Measurements from ENCODE around the gene ATL2. TPM values are rescaled to one million over a fixed set of nuclear protein-coding genes. Genes with fewer than 3 reads are reported as not detected.
A peak's percentile ranks its signal among the peaks of the same experiment; 100 is the strongest.

The ATL2 gene
- polyA plus RNA-seq, 3 donors = 7.8 to 28.3 (median 10.8) TPM

DNA sequence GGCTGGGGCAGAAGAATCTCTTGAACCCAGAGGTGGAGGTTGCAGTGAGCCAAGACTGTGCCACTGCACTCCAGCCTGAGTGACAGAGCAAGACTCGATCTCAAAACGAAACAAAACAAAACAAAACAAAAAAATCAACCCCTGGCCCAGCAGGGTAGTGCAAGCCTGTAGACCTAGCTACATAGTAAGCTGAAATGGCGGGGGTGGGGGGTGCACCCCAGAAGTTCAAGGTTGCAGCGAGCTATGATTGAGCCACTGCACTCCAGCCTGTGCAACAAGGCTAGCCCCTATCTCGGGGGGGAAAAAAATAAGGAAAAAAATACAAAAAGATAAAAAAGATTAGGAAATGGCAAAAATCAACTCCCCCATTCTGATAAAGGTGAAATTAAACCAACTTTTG lies 6.4 kb downstream of the ATL2 start:
- Histone ChIP-seq H3K9me3 (replicated peaks in 1 of 2; ENCODE audit: control insufficient read depth in 1 of 2, insufficient read depth in 1 of 2, low read length in 2 of 2) (no peaks in the 10 kb centered on the region), H3K4me2 (replicated peaks; ENCODE audit: extremely low read depth, low read length, poor library complexity, severe bottlenecking) (no peak overlapping the region), H3K27me3 (ENCODE audit: control insufficient read depth in 2 of 2, insufficient read depth in 2 of 2, low read length in 2 of 2) (no peaks in the 10 kb centered on the region), H3K9ac (ENCODE audit: insufficient read depth, low read length, poor library complexity, severe bottlenecking) (no peak overlapping the region), H2AFZ (ENCODE audit: insufficient read depth, low read depth, low read length, poor library complexity, severe bottlenecking) (no peak overlapping the region), H3K79me2 (ENCODE audit: insufficient read depth, low read length) (peaks cover 100% of the 10 kb centered on the region), H3K4me3 (replicated peaks in 1 of 3; ENCODE audit: low read depth in 2 of 3, low read length in 3 of 3) (no peak overlapping the region), H3K36me3 (replicated peaks in 1 of 2; ENCODE audit: control insufficient read depth in 1 of 2, insufficient read depth in 2 of 2, low read length in 2 of 2) (no peaks in the 10 kb centered on the region), H3K4me1 (ENCODE audit: control insufficient read depth in 1 of 2, insufficient read depth in 2 of 2, low read length in 2 of 2) (peaks cover 7 to 8% of the 10 kb centered on the region in 2 donors), H3K27ac (ENCODE audit: low read depth in 1 of 2, low read length in 2 of 2) (no peak overlapping the region), H4K20me1 (ENCODE audit: insufficient read depth, low read length) (peaks cover 76% of the 10 kb centered on the region)
- no peak overlapping the region for H3K4me3 Mint-ChIP-seq
- H3K9me3 Mint-ChIP-seq = no peaks in the 10 kb centered on the region
- DNase-seq = no peak
- TF ChIP-seq, protein P1, sequence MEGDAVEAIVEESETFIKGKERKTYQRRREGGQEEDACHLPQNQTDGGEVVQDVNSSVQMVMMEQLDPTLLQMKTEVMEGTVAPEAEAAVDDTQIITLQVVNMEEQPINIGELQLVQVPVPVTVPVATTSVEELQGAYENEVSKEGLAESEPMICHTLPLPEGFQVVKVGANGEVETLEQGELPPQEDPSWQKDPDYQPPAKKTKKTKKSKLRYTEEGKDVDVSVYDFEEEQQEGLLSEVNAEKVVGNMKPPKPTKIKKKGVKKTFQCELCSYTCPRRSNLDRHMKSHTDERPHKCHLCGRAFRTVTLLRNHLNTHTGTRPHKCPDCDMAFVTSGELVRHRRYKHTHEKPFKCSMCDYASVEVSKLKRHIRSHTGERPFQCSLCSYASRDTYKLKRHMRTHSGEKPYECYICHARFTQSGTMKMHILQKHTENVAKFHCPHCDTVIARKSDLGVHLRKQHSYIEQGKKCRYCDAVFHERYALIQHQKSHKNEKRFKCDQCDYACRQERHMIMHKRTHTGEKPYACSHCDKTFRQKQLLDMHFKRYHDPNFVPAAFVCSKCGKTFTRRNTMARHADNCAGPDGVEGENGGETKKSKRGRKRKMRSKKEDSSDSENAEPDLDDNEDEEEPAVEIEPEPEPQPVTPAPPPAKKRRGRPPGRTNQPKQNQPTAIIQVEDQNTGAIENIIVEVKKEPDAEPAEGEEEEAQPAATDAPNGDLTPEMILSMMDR (IDR thresholded peaks at IDR 0.05) = no peak
- no CpG with 5 or more reads among the region's 5 CpGs for WGBS (ENCODE audit: insufficient coverage)
- intact Hi-C loops (cut with micrococcal nuclease) = loop anchor here in 1 of 2 donors (10.0 kb wide), 1 partner anchor 56 kb away; no protein-coding TSS in a partner anchor
- H3K36me3 Mint-ChIP-seq = peaks cover 2 to 8% of the 10 kb centered on the region in 2 donors
- no peaks in the 10 kb centered on the region for H3K27me3 Mint-ChIP-seq (ENCODE audit: low read depth in 3 of 3)
- peak overlapping the region in 1 of 7 donors; percentile 33 for H3K27ac Mint-ChIP-seq
- peaks cover 18% of the 10 kb centered on the region for H3K4me1 Mint-ChIP-seq

DNA sequence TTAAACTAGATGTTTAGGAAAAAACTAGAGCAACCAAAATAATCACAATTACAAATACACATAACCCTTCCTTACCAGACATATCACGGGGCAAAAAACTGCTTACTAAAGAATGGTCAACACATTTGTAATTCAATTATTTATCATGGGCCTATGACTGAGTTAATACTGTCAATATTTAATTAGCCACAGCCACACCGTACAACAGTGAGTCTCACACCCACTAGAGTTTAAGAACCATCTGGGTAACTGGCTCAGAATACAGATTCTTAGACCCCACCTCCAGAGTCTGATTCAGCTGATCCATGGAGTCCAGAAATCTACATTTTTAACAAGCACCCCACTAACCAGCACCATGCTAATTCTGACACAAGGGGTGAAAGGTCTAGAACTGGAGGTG lies 14.8 kb downstream of the ATL2 start:
- H3K27ac ChIP-seq (ENCODE audit: low read depth in 1 of 2, low read length in 2 of 2) = no peak overlapping the region
- peaks cover 0 to 3% (median 0%) of the 10 kb centered on the region in 3 donors for H3K27me3 Mint-ChIP-seq (ENCODE audit: low read depth in 3 of 3)
- no peak overlapping the region for H2AFZ ChIP-seq (ENCODE audit: insufficient read depth, low read depth, low read length, poor library complexity, severe bottlenecking)
- no peak overlapping the region for H3K27ac Mint-ChIP-seq
- intact Hi-C loops (cut with micrococcal nuclease) = no loop called here
- H3K9me3 ChIP-seq (replicated peaks in 1 of 2; ENCODE audit: control insufficient read depth in 1 of 2, insufficient read depth in 1 of 2, low read length in 2 of 2) = no peaks in the 10 kb centered on the region
- H3K27me3 ChIP-seq (ENCODE audit: control insufficient read depth in 2 of 2, insufficient read depth in 2 of 2, low read length in 2 of 2) = no peaks in the 10 kb centered on the region
- WGBS (ENCODE audit: insufficient coverage) = 100% methylated on average over 1 of the region's 2 CpGs
- peaks cover 3 to 11% of the 10 kb centered on the region in 2 donors for H3K36me3 ChIP-seq (replicated peaks in 1 of 2; ENCODE audit: control insufficient read depth in 1 of 2, insufficient read depth in 2 of 2, low read length in 2 of 2)
- H3K4me3 ChIP-seq (replicated peaks in 1 of 3; ENCODE audit: low read depth in 2 of 3, low read length in 3 of 3) = no peak overlapping the region
- H3K9ac ChIP-seq (ENCODE audit: insufficient read depth, low read length, poor library complexity, severe bottlenecking) = no peak overlapping the region
- H3K4me1 ChIP-seq (ENCODE audit: control insufficient read depth in 1 of 2, insufficient read depth in 2 of 2, low read length in 2 of 2) = no peaks in the 10 kb centered on the region
- H3K9me3 Mint-ChIP-seq = no peaks in the 10 kb centered on the region
- H3K4me2 ChIP-seq (replicated peaks; ENCODE audit: extremely low read depth, low read length, poor library complexity, severe bottlenecking) = no peak overlapping the region
- DNase-seq = no peak
- H3K79me2 ChIP-seq (ENCODE audit: insufficient read depth, low read length) = peaks cover 100% of the 10 kb centered on the region
- peaks cover 1 to 16% of the 10 kb centered on the region in 2 donors for H3K36me3 Mint-ChIP-seq
- H3K4me1 Mint-ChIP-seq = peaks cover 3% of the 10 kb centered on the region
- no peak overlapping the region for H3K4me3 Mint-ChIP-seq
- peaks cover 58% of the 10 kb centered on the region for H4K20me1 ChIP-seq (ENCODE audit: insufficient read depth, low read length)
- TF ChIP-seq, protein P1 (IDR thresholded peaks at IDR 0.05) = no peak
